ENCODE results near the gene DACT2.
A peak's percentile ranks its signal among the peaks of the same experiment; 100 is the strongest.

Gene DACT2

GRCh38 chr6:168328086-168328485 lies 8.5 kb upstream of the DACT2 start:
- H3K4me3 ChIP-seq (ENCODE audit: low read depth, low read length), result no peak overlapping the region
- TF ChIP-seq, protein P1, sequence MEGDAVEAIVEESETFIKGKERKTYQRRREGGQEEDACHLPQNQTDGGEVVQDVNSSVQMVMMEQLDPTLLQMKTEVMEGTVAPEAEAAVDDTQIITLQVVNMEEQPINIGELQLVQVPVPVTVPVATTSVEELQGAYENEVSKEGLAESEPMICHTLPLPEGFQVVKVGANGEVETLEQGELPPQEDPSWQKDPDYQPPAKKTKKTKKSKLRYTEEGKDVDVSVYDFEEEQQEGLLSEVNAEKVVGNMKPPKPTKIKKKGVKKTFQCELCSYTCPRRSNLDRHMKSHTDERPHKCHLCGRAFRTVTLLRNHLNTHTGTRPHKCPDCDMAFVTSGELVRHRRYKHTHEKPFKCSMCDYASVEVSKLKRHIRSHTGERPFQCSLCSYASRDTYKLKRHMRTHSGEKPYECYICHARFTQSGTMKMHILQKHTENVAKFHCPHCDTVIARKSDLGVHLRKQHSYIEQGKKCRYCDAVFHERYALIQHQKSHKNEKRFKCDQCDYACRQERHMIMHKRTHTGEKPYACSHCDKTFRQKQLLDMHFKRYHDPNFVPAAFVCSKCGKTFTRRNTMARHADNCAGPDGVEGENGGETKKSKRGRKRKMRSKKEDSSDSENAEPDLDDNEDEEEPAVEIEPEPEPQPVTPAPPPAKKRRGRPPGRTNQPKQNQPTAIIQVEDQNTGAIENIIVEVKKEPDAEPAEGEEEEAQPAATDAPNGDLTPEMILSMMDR (IDR thresholded peaks at IDR 0.05; ENCODE audit: low read depth, low read length), result no peak
- DNase-seq (ENCODE audit: low read depth, low spot score), result no peak
- in situ Hi-C loops (cut with HindIII; ENCODE audit: low sequenced_read_pairs), result no loop called here

DNA sequence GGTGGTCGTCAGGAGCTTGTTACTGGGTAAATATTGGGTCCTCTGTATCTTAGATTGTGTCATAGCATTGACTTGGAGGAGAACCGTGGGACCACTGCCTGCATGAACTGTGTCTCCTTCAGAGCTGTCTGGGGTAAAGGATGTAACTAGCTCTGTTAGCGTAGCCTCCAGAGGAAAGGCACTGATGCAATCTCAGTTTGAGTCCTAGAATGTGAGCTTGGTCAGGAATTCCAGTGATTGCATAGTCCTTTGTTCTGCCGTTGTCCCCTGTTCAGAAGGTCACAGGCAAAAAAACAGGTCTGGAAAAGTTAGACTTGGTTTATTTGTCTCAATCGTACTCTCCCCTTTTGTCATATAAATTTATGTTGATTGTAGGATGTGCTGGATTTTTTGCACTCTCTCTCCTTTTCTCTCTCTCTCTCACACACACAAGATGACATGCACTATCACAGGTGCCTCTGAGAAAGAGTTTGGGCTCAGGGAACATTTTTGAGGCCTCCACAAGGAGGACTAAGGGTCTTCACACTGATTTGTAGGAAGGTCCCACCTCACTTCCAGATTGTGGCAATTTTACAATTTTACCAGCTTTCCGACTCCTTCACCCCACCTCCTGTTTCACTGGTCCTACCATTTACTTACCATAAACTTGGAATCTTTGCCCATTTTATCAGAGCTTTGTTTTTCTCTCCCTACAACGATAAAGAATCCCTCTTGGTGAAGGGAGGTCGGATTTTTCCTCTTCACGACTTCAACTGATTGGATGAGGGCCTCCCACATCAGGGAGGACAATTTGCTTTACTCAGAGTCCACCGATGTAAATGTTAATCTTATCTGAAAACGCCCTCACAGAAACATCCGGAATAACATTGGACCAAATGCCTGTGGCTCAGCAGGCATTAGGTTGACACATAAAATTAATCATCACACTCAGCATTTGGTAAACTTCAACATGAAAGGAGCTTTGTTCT lies 7.0 kb upstream of the DACT2 start:
- peak; percentile 1 for DNase-seq (ENCODE audit: low read depth, low spot score)
- TF ChIP-seq, protein P1 (IDR thresholded peaks at IDR 0.05; ENCODE audit: low read depth, low read length), result no peak
- H3K4me3 ChIP-seq (ENCODE audit: low read depth, low read length), result no peak overlapping the region
- in situ Hi-C loops (cut with HindIII; ENCODE audit: low sequenced_read_pairs), result no loop called here

DNA sequence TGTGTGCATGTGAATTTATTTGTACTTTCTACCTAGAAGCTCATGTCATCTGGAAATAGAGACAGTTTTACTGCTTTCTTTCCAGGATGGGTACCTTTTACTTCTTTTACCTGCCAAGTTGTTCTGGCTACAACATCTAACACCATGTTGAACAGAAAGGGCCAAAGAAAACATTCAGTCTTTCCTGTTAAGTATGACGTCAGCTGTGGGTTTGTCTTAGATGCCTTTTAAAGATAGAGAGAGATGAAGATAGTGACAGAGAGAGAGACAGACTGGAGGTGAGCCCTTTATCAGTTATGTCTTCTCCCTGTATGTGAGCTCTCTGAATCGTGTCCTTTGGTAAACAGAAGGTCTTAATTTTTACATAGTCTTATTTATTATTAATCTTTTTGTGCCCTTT lies 3.4 kb upstream of the DACT2 start:
- no peak overlapping the region for H3K4me3 ChIP-seq (ENCODE audit: low read depth, low read length)
- in situ Hi-C loops (cut with HindIII; ENCODE audit: low sequenced_read_pairs), result no loop called here
- TF ChIP-seq, protein P1 (IDR thresholded peaks at IDR 0.05; ENCODE audit: low read depth, low read length), result no peak
- no peak for DNase-seq (ENCODE audit: low read depth, low spot score)

DNA sequence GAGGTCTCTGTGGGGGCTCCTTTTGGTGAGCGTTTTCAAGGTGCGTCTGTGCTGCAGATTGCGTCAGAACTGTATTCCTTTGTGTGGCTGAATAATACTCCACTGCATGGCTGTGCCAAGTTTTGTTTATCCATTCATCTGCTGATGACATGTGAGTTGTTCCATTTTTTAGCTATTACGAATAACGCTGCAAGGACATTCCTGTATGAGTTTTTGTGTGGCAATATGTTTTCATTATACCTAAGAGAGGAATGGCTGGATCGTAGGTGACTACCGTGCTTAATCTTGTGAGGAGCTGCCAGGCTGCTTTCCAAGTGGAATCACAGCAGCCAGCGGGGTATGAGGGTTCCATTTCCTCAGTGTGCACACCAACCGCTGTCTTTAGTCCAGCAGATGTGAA lies 1.1 kb upstream of the DACT2 start:
- in situ Hi-C loops (cut with HindIII; ENCODE audit: low sequenced_read_pairs), result no loop called here
- TF ChIP-seq, protein P1 (IDR thresholded peaks at IDR 0.05; ENCODE audit: low read depth, low read length), result no peak
- no peak for DNase-seq (ENCODE audit: low read depth, low spot score)
- H3K4me3 ChIP-seq (ENCODE audit: low read depth, low read length), result no peak overlapping the region

GRCh38 chr6:168318579-168319278 lies 848 bp downstream of the DACT2 start:
- DNase-seq (ENCODE audit: low read depth, low spot score), result no peak
- TF ChIP-seq, protein P1 (IDR thresholded peaks at IDR 0.05; ENCODE audit: low read depth, low read length), result no peak
- no peak overlapping the region for H3K4me3 ChIP-seq (ENCODE audit: low read depth, low read length)
- in situ Hi-C loops (cut with HindIII; ENCODE audit: low sequenced_read_pairs), result no loop called here

GRCh38 chr6:168318090-168318489 lies 1.5 kb downstream of the DACT2 start:
- no peak for DNase-seq (ENCODE audit: low read depth, low spot score)
- no peak overlapping the region for H3K4me3 ChIP-seq (ENCODE audit: low read depth, low read length)
- in situ Hi-C loops (cut with HindIII; ENCODE audit: low sequenced_read_pairs), result no loop called here
- TF ChIP-seq, protein P1 (IDR thresholded peaks at IDR 0.05; ENCODE audit: low read depth, low read length), result no peak
